Effector memory CD4-positive, alpha-beta T cell (primary cell): ENCODE data around the gene GPR6.

Experiments used
- DNase-seq, 3 donors: peaks; one replicate each; pipeline ENCODE4 v3.0.0-alpha.2; 2020
- H3K27ac ChIP-seq: 2 replicates; pipeline ENCODE4 v1.7.0; 2013; ENCODE audit warnings: mild to moderate bottlenecking, low read length, moderate library complexity; ENCODE audit not compliant: insufficient read depth, poor library complexity, severe bottlenecking
- H3K27me3 ChIP-seq: replicated peaks from 2 replicates; pipeline ENCODE4 v1.7.0; 2013; ENCODE audit warnings: mild to moderate bottlenecking, low read length; ENCODE audit not compliant: insufficient read depth, control insufficient read depth, poor library complexity, severe bottlenecking
- H3K36me3 ChIP-seq: 2 replicates; pipeline ENCODE4 v1.7.0; 2013; ENCODE audit warnings: mild to moderate bottlenecking, low read length, moderate library complexity; ENCODE audit not compliant: control insufficient read depth, insufficient read depth
- H3K4me1 ChIP-seq: 2 replicates; pipeline ENCODE4 v1.7.0; 2013; ENCODE audit warnings: low read length, mild to moderate bottlenecking; ENCODE audit not compliant: control insufficient read depth, insufficient read depth, poor library complexity, severe bottlenecking
- H3K4me3 ChIP-seq: 2 replicates; pipeline ENCODE4 v1.7.0; 2013; ENCODE audit warnings: low read length, low read depth, mild to moderate bottlenecking; ENCODE audit not compliant: insufficient read depth, poor library complexity, severe bottlenecking
- H3K9me3 ChIP-seq: 2 replicates; pipeline ENCODE4 v1.7.0; 2013; ENCODE audit warnings: mild to moderate bottlenecking, low read length, moderate library complexity; ENCODE audit not compliant: control insufficient read depth

The GPR6 gene

DNA sequence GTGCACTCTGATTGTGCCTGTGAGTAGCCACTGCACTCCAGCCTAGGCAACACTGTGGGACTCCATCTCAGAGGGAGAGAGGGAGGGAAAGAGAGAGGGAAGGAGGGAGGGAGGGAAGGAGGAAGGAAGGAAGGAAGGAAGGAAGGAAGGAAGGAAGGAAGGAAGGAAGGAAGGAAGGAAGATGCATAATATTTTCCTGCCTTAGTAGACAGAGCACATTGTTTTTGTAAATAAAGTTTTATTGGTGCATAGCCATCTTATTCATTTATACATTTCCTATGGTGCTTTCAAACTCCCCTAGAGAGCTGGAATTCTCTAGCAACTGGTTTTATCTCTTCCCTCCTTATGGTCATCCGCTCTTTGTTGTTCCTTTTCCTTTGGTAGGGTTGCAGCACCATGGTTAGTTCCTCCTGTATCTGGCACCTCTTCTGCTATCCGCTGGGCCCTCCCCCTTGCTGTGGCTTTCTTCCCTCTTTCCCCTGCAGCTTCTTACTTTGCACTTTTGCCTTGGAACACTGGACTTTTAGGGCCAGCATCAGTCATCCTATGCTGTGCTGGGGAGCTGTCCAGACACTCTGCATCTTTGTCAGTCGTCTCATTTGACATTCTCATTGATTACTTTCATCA is 20.2 kb downstream of the GPR6 start:
- DNase-seq, result no peak
- H3K9me3 ChIP-seq, result no peaks in the 10 kb centered on the region
- H3K36me3 ChIP-seq, result no peaks in the 10 kb centered on the region
- H3K27me3 ChIP-seq, result no peaks in the 10 kb centered on the region
- H3K27ac ChIP-seq, result no peak overlapping the region
- no peak overlapping the region for H3K4me3 ChIP-seq
- H3K4me1 ChIP-seq, result no peaks in the 10 kb centered on the region

DNA sequence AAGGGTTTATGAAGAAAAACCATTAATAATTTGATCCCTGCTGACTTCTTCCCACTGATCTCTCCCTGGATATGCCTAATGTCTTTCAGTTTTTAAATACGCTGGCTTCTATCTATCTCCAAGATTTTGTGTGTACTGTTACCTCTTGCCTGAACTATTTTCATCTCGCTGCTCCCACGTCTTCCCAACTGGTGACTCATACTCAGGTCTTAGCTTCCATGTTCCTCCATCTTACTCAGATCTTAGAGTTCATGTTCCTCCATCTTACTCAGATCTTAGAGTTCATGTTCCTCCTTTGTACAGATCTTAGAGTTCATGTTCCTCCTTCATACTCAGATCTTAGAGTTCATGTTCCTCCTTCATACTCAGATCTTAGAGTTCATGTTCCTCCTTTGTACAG is 21.6 kb downstream of the GPR6 start:
- DNase-seq, result no peak
- Histone ChIP-seq H3K27ac (no peak overlapping the region), H3K27me3 (peaks cover 5% of the 10 kb centered on the region), H3K9me3 (no peaks in the 10 kb centered on the region), H3K4me3 (no peak overlapping the region), H3K4me1 (no peaks in the 10 kb centered on the region), H3K36me3 (no peaks in the 10 kb centered on the region)

DNA sequence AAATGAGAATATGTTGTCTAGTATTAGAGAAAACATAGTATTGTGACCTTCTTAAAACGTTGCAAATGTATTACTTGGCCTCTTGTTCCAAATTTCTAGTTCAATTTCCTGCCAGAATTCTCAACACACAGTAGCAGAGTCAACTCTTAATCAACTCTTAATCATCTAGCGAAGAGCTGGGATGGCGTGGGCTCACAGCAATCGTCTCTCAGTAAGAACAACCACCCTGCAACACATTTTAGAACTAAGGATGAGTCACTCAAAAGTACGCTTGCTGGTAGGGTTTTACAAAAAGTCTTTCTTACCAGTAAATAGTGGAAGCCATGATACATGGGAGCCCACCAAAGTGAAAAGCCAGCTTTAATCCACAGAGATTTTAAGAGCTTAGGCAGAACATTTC is 24.6 kb downstream of the GPR6 start:
- no peak overlapping the region for H3K4me3 ChIP-seq

GRCh38 chr6:110013386-110013785 is 35.3 kb downstream of the GPR6 start:
- no peak overlapping the region for H3K27ac ChIP-seq
- H3K36me3 ChIP-seq, result no peaks in the 10 kb centered on the region
- H3K27me3 ChIP-seq, result no peaks in the 10 kb centered on the region
- no peak overlapping the region for H3K4me3 ChIP-seq
- H3K9me3 ChIP-seq, result no peaks in the 10 kb centered on the region
- no peaks in the 10 kb centered on the region for H3K4me1 ChIP-seq
- no peak for DNase-seq

More for the DNA sequence above, 24.6 kb downstream of the GPR6 start:
- Histone ChIP-seq H3K27ac (no peak overlapping the region), H3K4me1 (no peaks in the 10 kb centered on the region), H3K36me3 (no peaks in the 10 kb centered on the region), H3K27me3 (peaks cover 5% of the 10 kb centered on the region), H3K9me3 (no peaks in the 10 kb centered on the region)
- DNase-seq, result no peak

GRCh38 chr6:110015206-110015605 is 37.1 kb downstream of the GPR6 start:
- no peak for DNase-seq
- Histone ChIP-seq H3K9me3 (no peaks in the 10 kb centered on the region), H3K4me1 (no peaks in the 10 kb centered on the region)

GRCh38 chr6:110017306-110017705 is 39.2 kb downstream of the GPR6 start:
- no peaks in the 10 kb centered on the region for H3K9me3 ChIP-seq
- H3K4me3 ChIP-seq, result no peak overlapping the region
- no peaks in the 10 kb centered on the region for H3K27me3 ChIP-seq
- H3K4me1 ChIP-seq, result no peaks in the 10 kb centered on the region
- H3K27ac ChIP-seq, result no peak overlapping the region
- no peak for DNase-seq
- H3K36me3 ChIP-seq, result no peaks in the 10 kb centered on the region

More at GRCh38 chr6:110015206-110015605, 37.1 kb downstream of the GPR6 start:
- no peaks in the 10 kb centered on the region for H3K27me3 ChIP-seq
- no peaks in the 10 kb centered on the region for H3K36me3 ChIP-seq
- H3K4me3 ChIP-seq, result no peak overlapping the region
- H3K27ac ChIP-seq, result no peak overlapping the region

DNA sequence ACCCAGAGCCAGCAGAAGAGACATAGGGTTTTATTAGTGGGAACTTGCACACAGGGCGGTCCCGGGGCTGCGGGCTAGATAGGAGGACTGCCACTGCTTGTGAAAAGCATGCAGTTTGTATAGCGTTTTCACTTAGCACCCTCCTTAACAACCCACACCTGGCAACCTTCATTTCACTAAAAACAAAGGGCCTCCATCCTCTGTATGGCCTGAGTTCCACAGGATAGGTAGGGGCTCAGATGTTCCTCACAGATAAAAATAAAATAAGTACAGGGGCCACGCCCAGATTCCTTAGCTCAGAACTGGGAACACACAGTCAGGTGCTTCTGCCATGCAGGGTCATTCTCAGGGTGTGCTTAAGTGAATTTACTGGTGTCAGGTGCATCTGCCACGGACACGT is 39.8 kb downstream of the GPR6 start:
- no peak for DNase-seq
- Histone ChIP-seq H3K4me3 (no peak overlapping the region), H3K27me3 (no peaks in the 10 kb centered on the region), H3K36me3 (no peaks in the 10 kb centered on the region), H3K4me1 (no peaks in the 10 kb centered on the region), H3K27ac (no peak overlapping the region), H3K9me3 (no peaks in the 10 kb centered on the region)

GRCh38 chr6:110018486-110018885 is 40.4 kb downstream of the GPR6 start:
- Histone ChIP-seq H3K27me3 (no peaks in the 10 kb centered on the region), H3K4me1 (no peaks in the 10 kb centered on the region), H3K9me3 (no peaks in the 10 kb centered on the region), H3K27ac (no peak overlapping the region), H3K36me3 (no peaks in the 10 kb centered on the region), H3K4me3 (no peak overlapping the region)
- no peak for DNase-seq

DNA sequence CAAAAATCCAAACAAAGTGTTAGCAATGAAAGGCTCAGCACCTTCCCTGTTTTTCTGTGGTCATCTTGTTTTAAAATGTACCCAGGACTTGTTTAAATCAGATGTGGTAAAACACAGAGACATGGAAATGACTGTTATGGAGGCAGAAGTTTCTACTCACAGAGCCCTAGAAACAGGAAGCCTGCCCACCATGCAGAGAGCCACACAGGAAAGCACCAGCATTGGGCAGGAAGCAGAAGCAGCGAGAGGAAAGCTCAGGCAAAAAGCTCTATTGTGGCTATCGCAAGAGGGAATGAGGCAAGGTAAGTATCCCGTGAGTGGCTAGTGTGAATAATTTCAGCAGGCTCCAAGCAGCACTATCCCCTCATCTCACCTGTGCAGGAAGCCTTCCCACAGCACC is 42.8 kb downstream of the GPR6 start:
- no peaks in the 10 kb centered on the region for H3K27me3 ChIP-seq
- H3K36me3 ChIP-seq, result no peaks in the 10 kb centered on the region
- no peak overlapping the region for H3K4me3 ChIP-seq
- H3K9me3 ChIP-seq, result no peaks in the 10 kb centered on the region
- no peaks in the 10 kb centered on the region for H3K4me1 ChIP-seq
- DNase-seq, result no peak
- no peak overlapping the region for H3K27ac ChIP-seq

- Histone ChIP-seq H3K36me3 (no peaks in the 10 kb centered on the region), H3K9me3 (no peaks in the 10 kb centered on the region), H3K27me3 (no peaks in the 10 kb centered on the region), H3K4me1 (no peaks in the 10 kb centered on the region), H3K27ac (no peak overlapping the region), H3K4me3 (no peak overlapping the region)
- DNase-seq, result no peak
These were observed 51.0 kb downstream of the GPR6 start for GRCh38 chr6:110029144-110029543.
